Activated T-helper 1 cell treated with anti-CD3 and anti-CD28 coated beads, Interleukin-2, amount 50 U/mL, for 16 hours (primary cell): ENCODE data around the gene HEG1.
A peak's percentile ranks its signal among the peaks of the same experiment; 100 is the strongest.

Experiments
- DNase-seq, 2 donors: peaks; one replicate each; pipeline ENCODE4 v3.0.0-alpha.2; 2020; ENCODE audit warnings: low read depth in 1 of 2, low spot score in 1 of 2

Gene HEG1

GRCh38 chr3:125051715-125052581 lies 3.8 kb downstream of the HEG1 start:
- DNase-seq, result peak; percentile 35 to 49

- no peak for DNase-seq
These were observed 4.6 kb downstream of the HEG1 start for GRCh38 chr3:125051205-125051604.

DNA sequence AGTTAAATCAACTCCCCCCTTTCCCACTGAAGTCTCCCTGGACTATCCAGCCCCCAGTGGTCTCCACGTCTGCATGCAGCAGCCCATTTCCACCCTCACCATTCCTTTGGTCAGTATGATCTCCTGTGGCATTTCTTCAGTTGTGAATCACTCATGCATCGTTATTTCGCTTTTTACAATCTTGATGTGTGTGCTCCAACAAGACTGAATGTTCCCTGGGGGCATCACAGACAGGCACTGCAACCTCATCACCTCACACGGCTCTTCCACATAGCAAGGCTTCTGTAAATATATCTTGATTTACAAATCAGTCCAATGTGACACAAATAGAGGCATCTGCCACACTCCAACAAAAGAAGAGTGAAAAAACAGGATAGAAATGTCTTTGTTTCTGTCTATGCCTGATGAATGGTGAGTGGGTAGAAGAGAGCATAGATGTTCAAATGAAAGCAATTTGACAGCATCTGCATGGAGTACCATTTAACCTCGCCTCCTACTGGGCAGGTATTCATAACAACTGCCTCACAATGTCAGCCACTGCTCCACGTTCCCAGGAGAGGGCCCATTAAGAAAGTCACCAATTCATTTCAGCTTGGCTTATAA lies 5.2 kb downstream of the HEG1 start:
- no peak for DNase-seq

- no peak for DNase-seq
These were observed 7.5 kb downstream of the HEG1 start for GRCh38 chr3:125048282-125048681.

DNA sequence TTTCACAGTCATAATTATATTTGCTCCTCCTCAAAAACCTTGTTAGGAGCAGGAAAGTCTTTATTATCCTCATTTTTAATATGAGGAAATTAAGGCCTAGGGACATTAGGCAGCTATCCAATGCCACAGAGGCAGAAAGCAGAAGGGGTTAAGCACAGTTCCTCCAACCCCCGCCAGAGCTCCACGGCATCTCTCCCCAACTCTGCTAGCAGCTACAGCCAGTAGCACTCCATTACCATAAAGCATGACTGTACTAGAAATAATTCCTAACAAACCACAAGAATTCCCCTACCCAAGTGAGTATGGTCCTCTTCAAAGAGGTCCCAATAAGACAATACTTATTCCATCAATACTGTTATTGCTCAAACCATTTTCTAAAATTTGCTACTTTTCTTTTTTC lies 9.8 kb downstream of the HEG1 start:
- no peak for DNase-seq

- DNase-seq, result no peak
These were observed 10.6 kb downstream of the HEG1 start for GRCh38 chr3:125045194-125045593.

DNA sequence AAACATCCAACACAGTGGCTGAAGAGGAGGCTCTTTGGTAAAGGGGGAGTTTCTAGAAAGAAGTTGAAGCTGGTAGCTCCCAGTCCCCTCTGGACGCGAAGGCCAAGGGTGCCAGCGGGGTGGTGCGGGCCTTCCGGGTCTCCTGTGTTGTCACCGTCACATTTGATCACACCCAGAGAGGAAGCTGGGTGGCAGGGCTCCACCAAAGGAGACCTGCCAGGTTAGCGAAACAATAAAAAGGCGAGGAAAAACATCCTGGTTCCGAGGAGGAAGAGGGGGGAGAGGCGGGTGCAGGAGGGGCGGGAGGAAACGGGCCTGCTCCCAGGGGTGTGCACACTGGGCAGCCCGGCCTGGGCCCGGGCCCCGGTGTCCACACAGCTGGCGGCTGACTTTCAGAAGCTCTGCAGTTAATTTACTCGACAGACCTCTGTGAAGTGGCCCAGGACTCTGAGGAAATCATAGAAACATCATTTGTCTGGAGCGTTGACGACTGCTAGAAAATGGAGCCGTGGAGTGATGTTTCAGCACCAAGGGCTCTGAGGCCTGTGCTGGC lies 12.1 kb downstream of the HEG1 start:
- DNase-seq, result no peak

DNA sequence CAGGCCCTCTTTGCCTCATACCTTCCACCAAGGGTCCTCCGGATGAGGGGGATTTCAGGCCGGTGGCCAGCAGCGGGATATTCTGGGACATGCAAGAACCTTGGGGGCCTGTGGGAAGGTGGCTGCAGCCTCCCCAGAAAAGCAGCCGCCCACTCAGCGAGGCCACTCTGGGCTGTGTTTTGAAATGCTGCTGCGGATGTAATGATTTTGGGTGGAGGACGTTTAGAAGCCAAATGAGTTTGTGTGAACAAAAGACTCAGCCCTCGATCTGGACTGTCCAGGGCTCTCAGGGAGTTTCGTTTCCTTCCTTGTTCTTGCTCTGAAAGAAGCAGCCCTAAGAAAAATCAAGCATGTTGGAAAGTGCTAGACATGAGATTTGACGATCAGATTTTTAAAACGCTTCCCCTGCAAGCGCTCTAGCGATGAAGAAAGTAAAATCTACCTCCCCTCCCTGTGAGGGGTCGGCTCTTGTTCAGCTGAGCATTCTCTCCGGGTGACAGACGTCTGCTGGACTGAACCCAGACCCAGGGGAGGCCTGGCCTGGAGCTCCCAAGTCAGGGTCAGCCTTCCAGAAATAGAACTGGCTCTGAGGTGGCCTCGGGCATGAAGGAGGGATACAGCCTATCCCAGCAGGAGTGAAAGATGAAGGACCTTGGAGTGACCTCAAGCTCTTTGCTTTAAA lies 12.9 kb downstream of the HEG1 start:
- no peak for DNase-seq

- DNase-seq, result no peak
These were observed 16.4 kb downstream of the HEG1 start for GRCh38 chr3:125039131-125040100.

DNA sequence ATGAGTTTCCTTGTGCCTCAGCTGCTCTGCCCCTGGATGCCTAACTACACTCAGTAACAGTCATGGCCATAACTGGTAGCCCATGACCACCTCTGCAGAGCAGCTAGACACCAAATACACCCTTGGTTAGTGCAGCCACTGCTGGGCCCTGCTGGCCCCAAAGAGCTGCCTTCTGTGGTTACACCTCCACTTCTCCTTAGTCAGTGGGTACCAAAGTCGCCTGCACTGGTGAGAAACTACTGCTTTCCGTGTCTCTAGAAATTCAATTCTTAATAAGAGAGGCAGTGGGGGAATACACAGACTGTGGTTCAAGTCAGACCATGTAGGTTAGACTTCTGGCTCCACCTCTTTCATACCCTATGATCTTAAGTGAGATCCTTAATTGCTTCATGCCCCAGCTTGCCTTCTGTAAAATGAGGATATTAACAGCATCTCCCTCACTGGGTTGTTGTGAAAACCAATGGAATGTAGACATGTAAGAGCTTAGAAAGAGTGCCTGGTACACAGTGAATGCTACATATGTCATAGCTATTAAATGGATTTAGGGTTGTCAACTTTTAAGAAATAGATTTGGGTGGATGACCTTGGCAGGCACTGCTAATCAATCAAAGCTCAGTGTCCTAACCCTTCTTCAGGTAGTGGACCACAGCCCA lies 18.2 kb downstream of the HEG1 start:
- DNase-seq, result no peak

DNA sequence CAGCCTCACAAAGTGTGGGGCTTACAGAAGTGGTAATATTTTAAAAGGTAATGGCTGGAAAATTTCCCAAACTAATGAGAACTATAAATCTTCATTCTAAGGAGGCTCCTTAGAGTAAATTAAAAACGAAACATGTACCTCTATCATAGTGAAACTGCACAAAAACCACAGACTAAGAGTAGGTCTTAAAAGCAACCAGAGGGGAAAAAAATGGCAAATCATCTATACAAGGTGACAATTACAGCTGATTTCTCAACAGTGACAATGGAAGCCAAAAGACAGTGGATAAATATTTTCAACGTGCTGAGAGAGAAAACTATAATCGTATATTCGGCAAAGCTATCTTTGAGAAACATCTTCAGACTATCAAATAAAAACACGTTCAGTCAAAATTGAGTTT lies 20.6 kb downstream of the HEG1 start:
- no peak for DNase-seq

- no peak for DNase-seq
These were observed 22.2 kb downstream of the HEG1 start for GRCh38 chr3:125033616-125034015.

DNA sequence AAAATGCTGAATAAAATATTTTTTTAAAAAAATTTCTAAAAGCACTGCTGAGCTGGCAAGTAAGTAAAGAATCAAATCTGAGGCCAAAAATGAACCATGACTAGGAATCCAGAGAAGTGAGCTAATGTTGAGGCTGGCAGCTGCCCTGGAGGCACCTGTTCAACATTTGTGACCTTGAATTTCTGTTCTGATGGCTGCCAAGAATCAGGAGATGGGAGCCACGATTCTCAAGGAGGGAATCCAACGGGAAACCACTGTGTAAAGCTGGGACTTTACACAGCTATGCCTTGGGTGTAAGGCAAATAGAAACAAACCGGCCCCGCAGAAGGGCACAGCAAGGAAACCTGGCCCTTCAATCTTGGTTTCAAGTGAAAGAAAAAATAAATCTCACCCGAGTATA lies 22.7 kb downstream of the HEG1 start:
- DNase-seq, result no peak

- no peak for DNase-seq
These were observed 23.1 kb downstream of the HEG1 start for GRCh38 chr3:125032683-125033082.

DNA sequence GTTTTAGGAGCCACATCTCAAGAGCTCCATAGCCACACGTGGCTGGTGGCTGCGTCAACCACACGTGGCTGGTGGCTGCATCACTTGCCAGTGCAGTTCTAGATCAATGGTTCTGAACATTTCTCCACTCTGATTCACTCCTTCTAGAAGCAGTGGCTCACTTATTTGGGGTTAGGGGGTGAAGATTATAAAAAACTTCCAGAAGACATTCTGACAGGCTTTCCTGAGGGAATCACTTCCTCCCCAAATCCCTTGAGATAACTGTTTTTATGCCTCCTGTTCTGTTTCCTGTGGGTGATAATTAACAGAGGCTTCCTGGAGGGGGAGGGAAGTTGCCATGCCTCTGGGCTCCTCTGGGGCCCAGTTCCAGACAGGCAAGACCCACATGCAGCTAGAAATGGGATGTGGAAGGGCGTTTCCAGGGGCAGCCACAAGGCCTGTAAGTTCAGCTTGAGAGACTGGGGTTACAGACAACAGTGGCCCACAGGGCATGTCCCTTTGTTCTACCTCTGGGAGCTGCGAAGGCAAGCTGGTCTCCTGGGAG lies 23.6 kb downstream of the HEG1 start:
- no peak for DNase-seq

- no peak for DNase-seq
These were observed 24.3 kb downstream of the HEG1 start for GRCh38 chr3:125031544-125031943.

- no peak for DNase-seq
These were observed 27.1 kb downstream of the HEG1 start for GRCh38 chr3:125028657-125029056.

- no peak for DNase-seq
These were observed 30.2 kb downstream of the HEG1 start for GRCh38 chr3:125025642-125026041.

- DNase-seq, result no peak
These were observed 31.0 kb downstream of the HEG1 start for GRCh38 chr3:125024817-125025216.
